ENCODE results near the gene SLC12A8. TPM values are rescaled to one million over a fixed set of nuclear protein-coding genes. Genes with fewer than 3 reads are reported as not detected.

Gene SLC12A8
- total and polyA plus RNA-seq, 2 experiments from 2014 or later: 6.9 to 15.9 TPM

DNA sequence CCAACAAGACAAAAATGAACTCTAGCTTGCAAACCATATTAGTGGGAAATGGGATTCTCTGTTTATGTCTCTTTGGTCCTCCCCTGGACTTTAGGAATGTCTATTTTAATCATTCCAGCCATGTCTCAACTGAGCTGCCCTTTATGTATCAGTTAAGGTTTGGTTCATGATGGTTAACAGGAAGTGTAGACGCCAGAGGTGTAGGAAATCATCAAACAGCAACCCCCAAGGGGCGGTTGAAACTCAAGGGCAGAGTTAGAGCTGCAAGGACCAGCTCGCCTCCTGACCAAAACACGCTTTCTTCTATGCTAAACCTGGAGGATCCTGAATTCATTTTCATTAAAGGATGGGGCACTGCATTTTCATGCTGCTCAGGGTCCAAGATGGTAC, 103.0 kb downstream of the SLC12A8 start:
- Histone ChIP-seq H4K20me1 (replicated peaks; ENCODE audit: insufficient read depth) (no peaks in the 10 kb centered on the region; the same call in 1 of the 2 replicates), H3K27me3 (ENCODE audit: insufficient read depth) (no peaks in the 10 kb centered on the region), H3K9me2 (ENCODE audit: insufficient read depth) (no peaks in the 10 kb centered on the region), H3K4me1 (ENCODE audit: insufficient read depth) (peaks cover 8% of the 10 kb centered on the region), H3K27ac (ENCODE audit: low read depth) (no peak overlapping the region), H3K4me2 (no peak overlapping the region), H3F3A (replicated peaks; ENCODE audit: low read depth) (no peaks in the 10 kb centered on the region), H3K36me3 (ENCODE audit: insufficient read depth) (no peaks in the 10 kb centered on the region), H3K4me3 (no peak overlapping the region), H3K79me2 (replicated peaks; ENCODE audit: insufficient read depth) (no peaks in the 10 kb centered on the region), H2AFZ (no peak overlapping the region)
- no peak for ATAC-seq
- H3K27ac Mint-ChIP-seq: no peak overlapping the region
- peaks cover 13% of the 10 kb centered on the region for H3K4me1 Mint-ChIP-seq
- H3K36me3 Mint-ChIP-seq (ENCODE audit: low read depth): peaks cover 13% of the 10 kb centered on the region; the same call in 2 of the 3 replicates
- no peaks in the 10 kb centered on the region for H3K27me3 Mint-ChIP-seq (ENCODE audit: insufficient read depth, low read depth, poor library complexity)
- no peaks in the 10 kb centered on the region for H3K9me3 Mint-ChIP-seq
- H3K4me3 Mint-ChIP-seq: no peak overlapping the region
- no peak for DNase-seq (ENCODE audit: low spot score)
- TF ChIP-seq NANOG (IDR thresholded peaks at IDR 0.05; ENCODE audit: borderline replicate concordance) (no peak), EZH2phosphoT487 (IDR thresholded peaks at IDR 0.05; ENCODE audit: unreplicated experiment) (no peak), CREB1 (CRISPR knock-in tag; IDR thresholded peaks at IDR 0.05; ENCODE audit: low read depth) (no peak), JUNB (IDR thresholded peaks at IDR 0.05; ENCODE audit: unreplicated experiment) (no peak), EZH2 (IDR thresholded peaks at IDR 0.05; ENCODE audit: low read depth, unreplicated experiment) (no peak), STAT1 (IDR thresholded peaks at IDR 0.05; ENCODE audit: unreplicated experiment) (no peak), ZNF462 (CRISPR knock-in tag; IDR thresholded peaks at IDR 0.05) (no peak), POLR2AphosphoS5 (IDR thresholded peaks at IDR 0.05; ENCODE audit: low read depth) (no peak), REST (IDR thresholded peaks at IDR 0.05; ENCODE audit: unreplicated experiment) (no peak), ZNF114 (CRISPR knock-in tag; IDR thresholded peaks at IDR 0.05) (no peak), ZNF331 (CRISPR knock-in tag; IDR thresholded peaks at IDR 0.05; ENCODE audit: low read depth) (no peak)
- TF ChIP-seq, protein P1, sequence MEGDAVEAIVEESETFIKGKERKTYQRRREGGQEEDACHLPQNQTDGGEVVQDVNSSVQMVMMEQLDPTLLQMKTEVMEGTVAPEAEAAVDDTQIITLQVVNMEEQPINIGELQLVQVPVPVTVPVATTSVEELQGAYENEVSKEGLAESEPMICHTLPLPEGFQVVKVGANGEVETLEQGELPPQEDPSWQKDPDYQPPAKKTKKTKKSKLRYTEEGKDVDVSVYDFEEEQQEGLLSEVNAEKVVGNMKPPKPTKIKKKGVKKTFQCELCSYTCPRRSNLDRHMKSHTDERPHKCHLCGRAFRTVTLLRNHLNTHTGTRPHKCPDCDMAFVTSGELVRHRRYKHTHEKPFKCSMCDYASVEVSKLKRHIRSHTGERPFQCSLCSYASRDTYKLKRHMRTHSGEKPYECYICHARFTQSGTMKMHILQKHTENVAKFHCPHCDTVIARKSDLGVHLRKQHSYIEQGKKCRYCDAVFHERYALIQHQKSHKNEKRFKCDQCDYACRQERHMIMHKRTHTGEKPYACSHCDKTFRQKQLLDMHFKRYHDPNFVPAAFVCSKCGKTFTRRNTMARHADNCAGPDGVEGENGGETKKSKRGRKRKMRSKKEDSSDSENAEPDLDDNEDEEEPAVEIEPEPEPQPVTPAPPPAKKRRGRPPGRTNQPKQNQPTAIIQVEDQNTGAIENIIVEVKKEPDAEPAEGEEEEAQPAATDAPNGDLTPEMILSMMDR (conservative IDR thresholded peaks at IDR 0.05; ENCODE audit: low read depth in 2 of 2): no peak
- TF ChIP-seq, protein P2, sequence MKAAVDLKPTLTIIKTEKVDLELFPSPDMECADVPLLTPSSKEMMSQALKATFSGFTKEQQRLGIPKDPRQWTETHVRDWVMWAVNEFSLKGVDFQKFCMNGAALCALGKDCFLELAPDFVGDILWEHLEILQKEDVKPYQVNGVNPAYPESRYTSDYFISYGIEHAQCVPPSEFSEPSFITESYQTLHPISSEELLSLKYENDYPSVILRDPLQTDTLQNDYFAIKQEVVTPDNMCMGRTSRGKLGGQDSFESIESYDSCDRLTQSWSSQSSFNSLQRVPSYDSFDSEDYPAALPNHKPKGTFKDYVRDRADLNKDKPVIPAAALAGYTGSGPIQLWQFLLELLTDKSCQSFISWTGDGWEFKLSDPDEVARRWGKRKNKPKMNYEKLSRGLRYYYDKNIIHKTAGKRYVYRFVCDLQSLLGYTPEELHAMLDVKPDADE (IDR thresholded peaks at IDR 0.05): no peak
